Glomerular visceral epithelial cell (primary cell): ENCODE measurements around the gene TIAM2.

Source experiments
- DNase-seq: peaks from one replicate; pipeline ENCODE4 v3.0.0-alpha.2; 2016; ENCODE audit errors: extremely low spot score

TIAM2 gene

DNA sequence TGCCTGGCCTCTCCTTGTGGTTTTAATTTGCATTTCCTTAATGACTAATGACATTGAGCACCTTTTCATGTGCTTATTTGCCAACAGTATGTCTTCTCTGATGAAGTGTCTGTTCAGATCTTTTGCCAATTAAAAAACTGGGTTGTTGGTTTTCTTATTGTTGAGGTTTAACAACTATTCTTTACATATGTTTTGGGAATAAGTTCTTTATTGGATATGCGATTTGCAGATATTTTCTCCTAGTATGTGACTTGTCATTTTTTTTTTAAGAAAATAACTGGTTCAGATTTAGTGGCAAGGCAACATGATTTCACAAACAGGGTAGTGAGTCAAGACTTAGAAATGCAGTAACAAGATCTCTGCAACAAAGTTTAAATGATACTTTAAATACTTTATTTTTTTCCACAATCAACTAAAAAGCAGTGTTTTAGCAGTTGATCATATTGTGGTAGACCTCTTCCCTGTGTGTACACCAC is 67.8 kb downstream of the TIAM2 start:
- DNase-seq: peak; percentile 36

DNA sequence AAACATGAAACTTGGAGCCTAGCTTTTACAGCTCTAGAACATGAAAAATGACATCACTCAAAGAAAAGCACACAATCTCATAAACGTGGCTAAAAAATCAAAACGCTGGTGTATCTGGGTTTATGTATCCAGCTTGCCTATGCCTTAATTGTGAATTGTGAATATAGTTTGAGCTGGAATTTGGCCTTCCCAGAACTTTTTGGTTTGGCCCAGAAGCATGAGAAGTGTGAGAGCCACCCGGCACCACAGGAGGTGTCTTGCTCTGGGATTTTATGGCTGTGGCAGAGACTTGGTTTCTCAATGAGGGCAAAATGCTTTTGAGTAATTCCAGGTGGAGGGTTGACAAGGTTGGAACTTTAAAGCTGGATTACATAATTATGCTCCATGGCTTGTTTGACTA is 69.2 kb downstream of the TIAM2 start:
- no peak for DNase-seq

DNA sequence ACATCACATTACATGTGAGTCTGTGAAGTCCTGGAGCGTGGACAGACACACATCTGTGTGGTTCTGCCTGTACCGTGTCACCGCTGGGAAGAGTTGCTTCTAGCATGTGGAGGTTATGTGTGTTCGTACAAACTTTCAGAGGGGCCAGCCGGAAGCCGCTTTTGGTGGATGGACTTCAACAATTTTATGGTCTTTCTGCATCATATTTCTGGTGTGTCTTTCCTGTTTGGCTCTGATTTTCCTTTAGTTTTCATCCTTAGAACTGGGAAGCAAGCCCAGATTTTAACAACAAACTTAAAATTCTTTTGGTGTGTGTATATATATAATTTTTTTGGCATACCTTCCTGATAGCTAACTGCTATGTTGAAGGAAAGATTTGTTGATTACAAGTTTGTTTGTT is 71.2 kb downstream of the TIAM2 start:
- no peak for DNase-seq

DNA sequence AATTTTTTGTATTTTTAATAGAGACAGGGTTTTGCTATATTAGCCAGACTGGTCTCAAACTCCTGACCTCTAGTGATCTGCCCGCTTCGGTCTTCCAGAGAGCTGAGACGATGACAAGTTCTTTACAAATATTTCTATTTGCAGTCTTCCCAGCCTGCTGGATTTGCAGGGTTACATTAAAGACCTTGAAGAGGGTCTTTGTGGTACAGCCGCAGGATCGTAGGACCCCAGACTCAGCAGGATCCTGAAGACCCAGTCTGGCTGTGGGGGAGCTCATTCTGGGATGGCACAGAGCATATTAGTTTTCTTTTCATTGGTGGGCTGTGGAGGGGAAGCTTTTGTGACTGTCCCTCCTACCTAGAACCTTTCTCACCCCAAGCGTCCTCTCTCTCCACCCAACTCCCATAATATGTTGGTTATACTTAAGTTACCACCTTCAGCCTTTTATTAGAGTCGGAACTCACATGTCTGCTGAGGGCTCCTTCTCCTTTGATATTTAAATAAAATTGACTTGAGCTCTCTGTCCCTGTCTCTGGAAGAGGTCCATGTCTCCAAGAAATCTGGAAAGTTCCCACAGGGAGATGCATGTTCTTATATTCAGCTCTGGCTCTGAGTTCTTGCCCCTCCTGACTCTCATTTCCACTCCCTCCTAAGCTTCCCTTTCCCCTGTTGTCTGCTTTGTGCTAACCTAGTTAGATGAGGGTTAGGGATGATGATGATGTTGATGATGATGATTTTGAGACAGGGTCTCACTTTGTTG is 72.0 kb downstream of the TIAM2 start:
- no peak for DNase-seq

DNA sequence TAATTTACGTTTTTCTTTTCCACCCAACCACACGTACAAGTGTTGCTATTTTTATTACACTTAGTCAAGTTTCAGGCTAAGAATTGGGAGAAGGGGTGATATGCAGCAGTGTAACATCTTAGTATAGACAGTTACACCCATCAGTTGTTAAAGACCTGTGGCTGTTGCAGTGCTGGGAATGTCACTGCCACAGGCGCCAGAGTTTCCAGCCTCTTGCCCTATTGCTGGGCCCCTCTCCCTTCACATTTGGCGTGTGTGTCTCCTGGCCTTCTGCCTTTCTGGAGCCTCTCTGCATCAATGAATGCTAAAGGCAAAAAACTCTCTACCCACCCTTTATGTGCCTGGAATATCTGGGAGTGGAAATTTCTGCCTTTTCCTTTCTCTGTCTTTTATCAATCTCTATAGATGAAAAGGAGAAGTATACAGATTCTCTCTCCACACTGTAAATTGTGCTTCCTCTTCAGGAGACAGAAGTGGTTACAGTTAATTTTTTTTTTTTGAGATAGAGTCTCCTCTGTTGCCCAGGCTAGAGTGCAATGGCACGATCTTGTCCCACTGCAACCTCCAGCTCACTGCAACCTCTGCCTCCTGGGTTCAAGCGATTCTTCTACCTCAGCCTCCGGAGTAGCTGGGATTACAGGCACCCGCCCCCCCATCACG is 73.0 kb downstream of the TIAM2 start:
- DNase-seq: no peak

DNA sequence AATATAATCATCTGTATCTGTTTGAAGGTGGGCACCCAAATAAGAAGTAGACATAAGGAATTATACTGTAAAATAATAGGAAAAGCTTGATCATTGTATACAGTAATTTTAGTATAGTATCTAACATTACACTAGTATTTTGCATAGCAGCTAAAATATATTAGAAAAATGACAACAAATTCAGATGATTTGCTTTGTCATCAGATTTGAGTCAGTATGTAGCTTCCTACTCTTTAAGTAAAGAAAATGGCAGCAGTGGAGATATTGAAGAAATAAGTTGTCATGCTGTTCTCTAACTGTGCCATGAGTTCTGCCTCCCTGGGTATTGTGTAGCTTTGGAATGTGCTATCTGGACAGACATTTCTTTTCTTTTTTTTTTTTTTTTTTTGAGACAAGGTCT is 74.4 kb downstream of the TIAM2 start:
- no peak for DNase-seq

DNA sequence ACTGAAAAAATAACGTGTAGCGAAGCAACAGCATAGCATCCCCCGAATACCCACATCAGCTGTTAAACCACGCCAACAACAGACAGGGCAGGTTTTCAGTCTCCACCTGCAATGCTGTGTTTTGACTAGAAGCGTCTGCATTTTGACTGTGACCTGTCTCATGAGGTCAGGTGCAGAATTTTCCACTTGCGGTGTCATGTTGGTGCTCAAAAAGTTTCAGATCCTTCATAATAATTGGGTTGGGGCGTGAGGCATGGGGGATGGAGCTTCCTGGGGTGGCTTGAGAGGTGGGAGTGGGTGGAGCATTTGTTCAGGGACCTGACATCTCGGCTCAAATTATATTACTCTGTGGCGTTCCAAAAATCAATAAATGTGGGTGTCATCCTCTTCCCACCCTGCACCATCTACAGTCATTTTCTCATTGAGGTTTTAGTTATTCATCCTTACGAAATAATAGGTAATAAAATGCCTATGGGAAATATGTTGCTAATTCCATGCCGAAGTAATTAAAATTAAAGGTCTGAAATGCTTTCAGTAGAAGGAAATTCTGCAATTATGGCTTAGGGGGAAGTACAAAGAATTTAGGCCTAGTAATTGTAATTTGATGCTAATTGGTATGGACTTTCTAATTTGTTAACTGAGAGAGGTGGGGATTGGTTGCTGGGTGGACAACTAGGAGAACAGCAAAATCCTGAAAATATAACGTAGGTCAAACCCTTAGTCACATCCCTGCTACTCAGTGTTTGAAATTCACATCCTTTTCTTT is 81.0 kb downstream of the TIAM2 start:
- DNase-seq: no peak

DNA sequence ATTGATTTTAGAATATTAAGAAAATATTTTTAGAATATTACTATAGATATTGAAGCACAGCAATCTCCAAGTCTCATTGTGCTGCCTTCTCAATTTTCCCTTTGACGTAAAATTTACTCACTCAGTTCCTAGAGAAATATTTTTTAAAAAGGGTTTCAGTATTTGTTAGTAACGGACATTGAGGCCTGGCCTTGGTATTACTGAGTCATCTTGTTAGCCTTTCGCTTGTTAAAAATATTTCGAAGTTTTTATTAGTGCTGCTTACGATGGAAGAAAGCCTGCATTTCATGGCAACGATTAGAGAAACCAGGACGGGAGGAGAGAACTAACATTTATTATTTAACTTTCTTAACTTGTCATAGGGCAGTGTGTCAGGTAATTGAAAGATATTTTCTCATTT is 82.2 kb downstream of the TIAM2 start:
- no peak for DNase-seq

DNA sequence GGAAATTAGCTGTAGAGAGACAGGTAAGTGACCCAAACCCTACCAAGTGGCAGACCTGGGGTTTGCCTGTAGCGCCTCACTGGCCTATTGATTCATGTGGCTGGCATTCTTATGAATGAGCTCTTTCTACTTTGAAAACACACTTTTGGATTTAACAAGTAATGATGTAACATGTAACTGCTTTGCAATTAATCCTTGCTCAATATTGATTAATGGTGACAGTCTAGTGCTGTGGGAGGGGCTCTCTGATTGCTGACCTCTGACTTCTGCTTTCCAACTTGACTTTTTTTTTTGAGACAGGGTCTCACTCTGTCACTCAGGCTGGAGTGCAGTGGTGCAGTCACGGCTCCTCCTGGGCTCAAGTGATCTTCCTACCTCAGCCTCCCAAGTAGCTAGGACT is 82.7 kb downstream of the TIAM2 start:
- DNase-seq: no peak

DNA sequence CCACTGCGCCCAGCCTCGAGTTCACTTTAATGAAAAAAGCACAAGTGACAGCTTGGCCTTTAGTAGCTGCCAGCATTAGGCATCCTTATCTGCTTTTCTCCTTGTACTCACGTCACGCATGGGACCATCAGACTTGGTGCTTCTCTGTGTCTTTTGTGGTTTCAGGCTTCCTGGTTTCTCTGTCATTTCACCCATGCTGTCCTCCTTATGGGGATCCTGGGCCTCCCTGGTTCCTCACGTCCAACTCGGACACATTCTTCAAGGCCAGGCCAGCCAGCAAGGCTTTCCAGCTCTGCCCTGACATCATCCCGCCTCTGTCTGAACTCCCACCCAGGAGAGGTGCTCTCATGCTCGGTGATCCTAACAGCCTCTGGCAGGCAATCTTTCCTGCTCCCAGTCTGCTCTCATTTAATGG is 83.2 kb downstream of the TIAM2 start:
- DNase-seq: peak; percentile 78

DNA sequence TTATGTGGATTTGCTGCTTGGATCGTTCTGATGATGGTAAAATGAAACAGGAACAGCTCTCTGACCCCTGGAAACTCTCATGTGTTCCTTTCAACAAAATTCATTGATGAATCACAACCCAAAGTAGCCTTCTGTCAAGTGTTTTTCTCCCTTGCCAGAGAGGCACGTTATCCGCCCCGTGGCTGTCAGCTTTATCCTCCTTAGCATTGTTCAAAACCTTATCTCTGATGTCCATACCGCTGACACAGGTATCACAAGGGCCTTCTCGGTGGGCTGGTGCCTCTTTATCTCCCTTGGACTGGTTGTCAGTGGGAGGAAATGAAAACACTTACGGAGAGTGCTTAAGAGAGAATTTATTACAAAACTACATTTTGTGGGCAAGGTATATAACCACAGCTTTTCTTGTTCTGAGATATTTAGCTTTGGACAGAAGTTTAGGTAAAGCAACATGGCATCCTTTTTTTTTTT is 84.9 kb downstream of the TIAM2 start:
- no peak for DNase-seq

DNA sequence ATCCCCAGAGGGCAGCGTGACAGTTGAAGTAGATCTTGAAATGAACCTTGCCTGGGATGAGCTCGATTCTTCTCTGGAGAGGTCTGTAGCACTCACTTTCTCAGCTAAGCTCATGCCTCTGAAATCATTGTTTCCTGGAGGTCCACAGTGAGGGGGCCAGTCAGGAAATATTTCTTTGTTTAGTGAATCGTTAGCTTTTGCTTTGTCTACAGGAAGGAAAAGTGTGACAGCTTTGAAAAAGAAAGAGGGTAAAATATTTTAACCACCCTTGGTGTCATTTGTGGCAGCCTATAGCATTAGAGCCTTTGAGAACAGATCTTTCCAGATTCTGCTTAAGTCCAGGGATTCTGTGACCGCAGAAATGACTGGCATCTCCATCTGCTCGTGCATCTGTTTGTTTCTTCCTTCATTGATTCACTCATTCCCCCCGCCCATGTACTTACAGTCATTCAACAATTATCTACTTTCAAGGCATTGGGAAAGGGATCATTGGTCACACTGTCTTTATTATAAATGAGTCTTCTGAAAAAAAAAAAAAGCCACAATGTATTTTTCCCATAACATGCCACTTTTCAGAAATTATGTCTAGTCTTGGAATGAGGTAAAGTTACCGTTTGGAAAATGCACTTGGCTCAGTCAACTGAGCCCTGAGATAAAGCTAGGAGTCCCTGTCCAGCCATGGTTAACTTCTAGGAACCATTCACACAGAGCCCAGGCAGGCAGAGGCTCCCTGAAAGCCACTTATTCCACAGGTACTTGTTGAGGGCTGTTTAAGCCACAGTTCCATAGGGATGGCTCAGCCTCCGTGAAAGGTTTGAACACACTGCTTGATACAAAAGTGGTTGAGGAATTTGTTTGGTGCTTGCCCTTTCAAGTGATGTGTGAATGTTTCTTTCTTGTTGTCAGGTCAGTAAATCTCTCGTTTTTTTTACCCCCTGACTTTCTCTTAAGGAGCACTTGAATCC is 86.0 kb downstream of the TIAM2 start:
- peak; percentile 61 for DNase-seq

DNA sequence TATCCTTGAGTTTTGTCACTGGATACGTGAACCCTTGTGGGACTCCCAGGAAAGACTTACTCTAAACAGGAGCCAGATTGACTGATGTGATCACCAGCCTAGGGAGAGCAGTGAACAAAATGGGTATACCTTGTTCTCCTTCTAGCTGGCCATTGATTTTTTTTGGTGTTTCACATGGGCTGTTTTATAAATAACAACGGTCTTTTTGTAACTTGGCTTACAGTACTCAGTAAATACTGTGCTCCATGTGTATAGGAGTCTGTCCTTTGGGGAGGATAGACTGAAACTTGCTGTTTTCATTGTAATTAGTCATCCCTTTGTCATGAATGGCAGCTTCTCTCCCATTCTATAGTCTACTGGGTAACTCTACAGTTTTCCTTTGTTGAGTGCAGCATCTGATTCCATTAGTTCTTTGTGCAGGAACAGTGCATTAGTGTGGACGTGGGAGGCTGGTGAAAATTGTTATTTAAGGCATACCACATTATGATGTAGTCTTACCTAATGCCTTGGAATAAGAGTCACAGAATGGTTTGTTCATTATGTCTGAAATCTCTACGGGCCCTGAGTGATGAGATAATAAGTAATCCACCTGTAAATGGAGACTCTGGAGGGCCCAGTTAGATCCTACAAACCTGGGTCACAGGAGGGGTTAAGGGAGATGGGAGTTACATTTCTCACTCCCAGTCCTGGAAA is 89.5 kb downstream of the TIAM2 start:
- peak; percentile 72 for DNase-seq

DNA sequence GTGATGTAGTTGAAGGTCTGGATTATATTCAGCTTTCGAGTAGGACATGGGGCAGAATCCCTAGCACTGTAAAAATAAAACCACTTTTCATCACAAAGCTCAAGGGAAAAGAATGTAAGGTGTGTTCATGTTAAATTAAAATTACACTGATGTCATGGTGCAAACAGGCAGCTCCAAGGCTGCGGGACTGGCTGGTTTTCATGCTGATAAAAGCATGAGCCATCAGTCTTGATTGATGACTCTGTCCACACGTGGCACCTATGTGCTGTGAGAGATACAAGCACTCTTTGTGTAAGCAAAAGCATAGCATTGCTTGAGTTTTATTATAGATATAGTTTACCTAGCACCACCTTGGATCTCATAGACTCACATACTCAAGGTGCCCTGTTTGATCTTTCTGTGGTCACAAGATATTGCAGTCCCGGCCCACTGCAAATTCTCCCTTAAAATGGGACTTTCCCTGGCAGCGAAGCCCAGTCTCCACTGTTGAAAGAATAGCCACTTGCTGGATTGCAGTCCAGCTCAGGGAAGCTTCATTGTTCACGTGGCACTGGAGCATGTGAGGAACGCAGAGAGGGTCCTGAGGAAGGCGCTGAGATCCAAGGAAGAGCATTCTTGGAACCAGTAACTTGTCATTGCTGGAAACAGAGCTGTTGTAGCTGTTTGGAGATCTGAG is 90.6 kb downstream of the TIAM2 start:
- DNase-seq: peak; percentile 96

DNA sequence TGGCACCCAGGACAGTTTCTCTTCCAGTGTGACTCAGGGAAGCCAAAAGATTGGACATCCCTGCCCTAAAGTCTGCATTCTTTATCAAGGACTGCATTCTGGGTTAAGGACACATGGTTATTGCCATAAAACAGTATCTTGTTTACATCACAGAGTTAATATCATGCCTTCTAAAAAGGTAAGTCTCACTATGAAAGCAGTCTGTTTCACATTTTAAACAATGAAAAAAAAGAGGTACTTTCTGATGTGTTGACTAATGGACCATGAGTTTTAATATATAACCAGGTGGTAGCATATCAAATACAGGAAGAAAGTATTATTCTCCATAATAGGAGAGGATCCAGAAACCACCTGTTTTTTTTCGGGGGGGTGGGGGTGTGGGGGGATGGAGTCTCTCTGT is 93.7 kb downstream of the TIAM2 start:
- no peak for DNase-seq

DNA sequence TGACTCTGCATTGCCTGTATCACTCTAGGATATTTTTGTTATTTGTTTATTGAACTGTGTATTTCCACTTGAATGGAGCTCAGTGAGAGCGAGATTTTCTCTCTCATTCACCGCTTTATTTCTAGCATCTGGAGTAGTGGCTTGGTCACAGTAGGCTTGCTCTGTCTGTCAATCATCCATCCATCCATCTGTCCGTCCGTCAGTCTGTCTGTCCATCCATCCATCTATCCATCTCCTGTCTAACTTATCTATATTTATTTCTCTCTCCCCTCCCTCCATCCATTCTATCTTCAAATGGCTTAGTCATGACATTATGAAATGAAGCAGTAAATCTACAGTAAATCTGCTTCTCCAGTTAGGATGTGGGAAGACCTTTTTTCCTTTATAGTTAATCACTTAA is 94.6 kb downstream of the TIAM2 start:
- no peak for DNase-seq

DNA sequence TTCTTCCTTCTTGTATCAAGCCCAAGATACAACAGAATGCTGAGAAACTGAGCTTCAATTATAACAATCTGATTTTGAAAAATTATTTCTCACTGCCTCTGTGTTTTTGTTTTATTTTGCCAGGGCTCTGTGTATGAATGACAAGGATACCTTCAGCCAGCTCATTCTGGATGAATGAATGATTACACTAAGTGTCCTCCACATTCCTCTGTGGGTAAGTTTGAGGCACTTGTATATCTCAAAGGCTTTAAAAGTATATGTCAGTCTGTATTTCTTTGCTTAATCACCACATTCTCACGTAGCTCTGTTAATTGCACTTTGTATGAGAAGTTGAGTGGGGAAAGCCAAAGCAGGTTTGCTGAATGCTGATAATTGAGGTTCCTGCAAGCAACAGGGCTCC is 95.1 kb downstream of the TIAM2 start:
- peak; percentile 58 for DNase-seq

DNA sequence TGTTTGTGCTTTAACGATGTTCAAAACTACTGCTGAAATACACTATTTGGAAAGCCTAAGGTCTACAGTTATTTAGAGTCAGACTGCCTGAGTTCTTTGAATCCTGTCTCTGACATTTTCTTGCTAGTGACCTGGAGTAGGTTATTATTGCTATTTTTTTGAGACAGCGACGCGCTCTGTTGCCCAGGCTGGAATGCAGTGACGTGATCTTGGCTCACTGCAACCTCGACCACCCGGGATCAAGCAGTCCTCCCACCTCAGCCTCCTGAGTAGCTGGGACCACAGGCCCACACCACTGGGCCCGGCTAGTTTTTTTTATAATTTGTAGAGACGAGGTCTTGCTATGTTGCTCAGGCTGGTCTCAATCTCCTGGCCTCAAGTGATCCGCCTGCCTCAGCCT is 96.6 kb downstream of the TIAM2 start:
- peak; percentile 85 for DNase-seq

DNA sequence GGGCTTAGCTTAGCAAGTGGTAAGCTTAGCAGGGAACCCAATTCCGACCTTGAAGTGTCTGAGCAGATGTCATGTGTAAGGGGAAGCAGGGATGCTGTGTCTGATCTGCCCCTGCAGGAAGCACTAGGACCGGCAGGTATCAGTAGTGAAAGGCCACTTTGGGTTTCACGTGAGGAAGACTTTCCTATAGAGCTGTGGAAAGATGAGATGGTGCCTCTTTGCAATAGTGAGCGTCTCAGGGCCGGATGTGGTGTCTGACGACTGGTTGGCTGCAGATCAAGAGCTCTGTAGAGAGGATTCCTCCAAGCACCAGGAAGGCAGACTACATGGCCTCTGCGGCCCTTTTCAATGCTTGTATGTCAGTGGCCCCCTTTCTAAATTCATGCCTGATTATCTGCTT is 98.3 kb downstream of the TIAM2 start:
- peak; percentile 70 for DNase-seq

DNA sequence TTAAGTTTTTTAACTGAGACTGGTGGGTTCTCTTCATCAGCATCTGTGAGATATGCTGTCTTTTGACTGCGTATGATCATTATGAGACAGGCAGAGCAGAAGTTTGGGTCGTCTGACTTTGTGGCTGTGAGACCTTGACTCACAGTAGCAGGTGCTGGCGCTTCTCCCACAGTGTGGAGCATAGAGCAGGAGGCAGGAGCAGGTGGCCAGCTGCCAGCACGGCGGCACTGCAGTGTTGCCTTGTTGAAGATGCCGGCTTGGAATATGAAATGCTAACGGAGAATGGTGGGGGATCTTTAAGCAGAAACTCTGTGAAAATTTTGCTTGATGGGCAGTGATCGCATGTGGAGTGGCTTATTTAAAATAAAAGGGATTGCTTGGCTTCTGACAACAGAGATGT is 105.0 kb downstream of the TIAM2 start:
- DNase-seq: peak; percentile 94
